ENCODE measurements around the gene HCN3. TPM values are rescaled to one million over a fixed set of nuclear protein-coding genes. Genes with fewer than 3 reads are reported as not detected.

HCN3 gene
- polyA plus RNA-seq, 1 of the 3 experiments (the other 2 are of a cell fraction) = 9.7 TPM

DNA sequence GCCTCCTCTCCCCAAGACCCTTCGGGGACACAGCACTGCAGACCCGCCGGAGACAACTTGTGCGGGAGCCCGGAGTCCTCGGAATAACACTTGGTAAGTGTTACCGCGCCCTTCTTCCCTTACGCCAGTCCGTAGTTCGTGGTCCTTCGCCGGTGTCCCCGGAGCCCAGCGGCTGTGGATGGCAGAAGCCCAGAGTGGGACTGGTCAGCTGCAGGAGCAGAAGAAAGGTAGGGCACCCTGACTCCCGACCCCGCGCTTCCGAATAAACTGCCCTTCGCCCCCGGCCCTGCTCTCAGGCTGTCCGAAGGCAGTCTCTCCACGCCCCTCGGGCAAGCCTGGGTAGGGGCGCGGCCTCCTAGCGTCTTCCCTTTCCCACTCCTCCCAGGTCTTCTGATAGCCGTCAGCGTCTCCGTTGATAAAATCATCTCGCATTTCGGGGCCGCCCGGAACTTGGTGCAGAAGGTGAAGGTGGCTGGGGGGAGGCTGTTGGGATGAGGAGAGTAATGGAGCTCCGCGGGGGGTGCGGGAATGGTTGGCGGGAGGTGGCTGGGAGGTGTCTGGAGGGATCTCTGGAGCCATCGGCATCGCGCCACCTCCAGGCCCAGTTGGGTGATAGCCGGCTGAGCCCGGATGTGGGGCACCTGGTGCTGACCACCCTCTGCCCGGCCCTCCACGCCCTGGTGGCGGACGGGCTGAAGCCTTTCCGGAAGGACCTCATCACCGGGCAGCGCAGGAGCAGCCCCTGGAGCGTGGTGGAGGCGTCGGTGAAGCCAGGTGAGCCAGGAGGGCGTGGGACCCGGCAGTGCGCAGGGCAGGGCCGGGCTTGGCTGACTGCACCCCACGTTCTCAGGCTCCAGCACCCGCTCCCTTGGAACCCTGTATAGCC is 47.7 kb downstream of the HCN3 start:
- Histone ChIP-seq H3K4me1 (ENCODE audit: control insufficient read depth in 1 of 2, insufficient read depth in 2 of 2, low read depth in 1 of 2, low read length in 1 of 2) (peaks cover 12 to 34% of the 10 kb centered on the region in 2 experiments), H3F3A (replicated peaks; ENCODE audit: insufficient read depth) (peaks cover 25% of the 10 kb centered on the region), H3K27me3 (ENCODE audit: insufficient read depth) (no peaks in the 10 kb centered on the region), H3K9me3 (no peaks in the 10 kb centered on the region), H3K9ac (peak overlapping the region; percentile 85), H3K9me2 (no peaks in the 10 kb centered on the region), H3K4me3 (ENCODE audit: low read depth in 2 of 2, low read length in 1 of 2) (peak overlapping the region; percentile 84 to 95), H3K36me3 (replicated peaks in 1 of 2; ENCODE audit: control insufficient read depth in 1 of 2, insufficient read depth in 2 of 2, low read length in 1 of 2) (peaks cover 19 to 24% of the 10 kb centered on the region in 2 experiments), H4K20me1 (ENCODE audit: insufficient read depth) (0 out of 2 replicates have a peak, but pooled peaks cover 5% of the 10 kb centered on the region), H2AFZ (ENCODE audit: low read depth) (peak overlapping the region; percentile 74), H3K79me2 (ENCODE audit: insufficient read depth) (peaks cover 46% of the 10 kb centered on the region), H3K27ac (ENCODE audit: low read depth in 2 of 2, low read length in 1 of 2) (peak overlapping the region; percentile 79 to 95; a peak in 3 of 4 replicates), H3K4me2 (peak overlapping the region; percentile 97)
- peak; percentile 78 for DNase-seq
- POLR2A ChIA-PET = interaction anchor here (0.5 kb wide), 1 partner anchor 21 kb away, joined by 3 read pairs; no protein-coding TSS in a partner anchor
- WGBS (ENCODE audit: low lambda C conversion rate) = 33% methylated on average over 29 of the region's 59 CpGs
- TF ChIP-seq, protein P1, sequence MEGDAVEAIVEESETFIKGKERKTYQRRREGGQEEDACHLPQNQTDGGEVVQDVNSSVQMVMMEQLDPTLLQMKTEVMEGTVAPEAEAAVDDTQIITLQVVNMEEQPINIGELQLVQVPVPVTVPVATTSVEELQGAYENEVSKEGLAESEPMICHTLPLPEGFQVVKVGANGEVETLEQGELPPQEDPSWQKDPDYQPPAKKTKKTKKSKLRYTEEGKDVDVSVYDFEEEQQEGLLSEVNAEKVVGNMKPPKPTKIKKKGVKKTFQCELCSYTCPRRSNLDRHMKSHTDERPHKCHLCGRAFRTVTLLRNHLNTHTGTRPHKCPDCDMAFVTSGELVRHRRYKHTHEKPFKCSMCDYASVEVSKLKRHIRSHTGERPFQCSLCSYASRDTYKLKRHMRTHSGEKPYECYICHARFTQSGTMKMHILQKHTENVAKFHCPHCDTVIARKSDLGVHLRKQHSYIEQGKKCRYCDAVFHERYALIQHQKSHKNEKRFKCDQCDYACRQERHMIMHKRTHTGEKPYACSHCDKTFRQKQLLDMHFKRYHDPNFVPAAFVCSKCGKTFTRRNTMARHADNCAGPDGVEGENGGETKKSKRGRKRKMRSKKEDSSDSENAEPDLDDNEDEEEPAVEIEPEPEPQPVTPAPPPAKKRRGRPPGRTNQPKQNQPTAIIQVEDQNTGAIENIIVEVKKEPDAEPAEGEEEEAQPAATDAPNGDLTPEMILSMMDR (IDR thresholded peaks at IDR 0.05) = peak; percentile 44
- 0 out of 2 replicates have a peak, but pooled peaks have one; percentile 4 for TF ChIP-seq SMC3 (IDR thresholded peaks at IDR 0.05; ENCODE audit: low read depth, low read length)
- no peak for TF ChIP-seq FOXJ3 (CRISPR knock-in tag; IDR thresholded peaks at IDR 0.05)
- CTCF ChIA-PET = interaction anchor here (0.7 to 11.6 kb wide), 10 partner anchors 11 to 179 kb away, joined by 3 to 184 read pairs (median 11); partner anchors contain the start of genes ENTREP3, FDPS and SCAMP3

DNA sequence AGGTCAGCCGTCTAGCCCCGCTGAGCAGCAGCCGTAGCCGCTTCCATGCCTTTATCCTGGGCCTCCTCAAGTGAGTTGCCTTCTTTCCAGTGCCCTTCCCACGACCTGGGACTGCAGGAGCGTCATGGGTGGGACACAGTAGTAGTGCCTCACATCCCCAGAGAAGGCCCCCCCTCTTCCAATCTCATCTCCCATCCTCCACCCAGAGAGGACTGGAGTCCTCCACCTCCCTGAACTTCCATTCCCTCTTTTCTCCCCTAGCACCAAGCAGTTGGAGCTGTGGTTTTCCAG is 48.3 kb downstream of the HCN3 start:
- H3K27ac ChIP-seq (ENCODE audit: low read depth in 2 of 2, low read length in 1 of 2) = no peak overlapping the region; a peak in 1 of 4 replicates

More for the DNA sequence above, 48.3 kb downstream of the HCN3 start:
- H3K9me2 ChIP-seq = no peaks in the 10 kb centered on the region
- H3F3A ChIP-seq (replicated peaks; ENCODE audit: insufficient read depth) = peaks cover 24% of the 10 kb centered on the region
- POLR2A ChIA-PET = no interaction called here
- H3K4me1 ChIP-seq (ENCODE audit: control insufficient read depth in 1 of 2, insufficient read depth in 2 of 2, low read depth in 1 of 2, low read length in 1 of 2) = peaks cover 12 to 28% of the 10 kb centered on the region in 2 experiments
- CTCF ChIA-PET = interaction anchor here (0.8 to 11.6 kb wide), 6 partner anchors 11 to 178 kb away, joined by 3 to 184 read pairs (median 9); partner anchors contain the start of gene ENTREP3
- peaks cover 46% of the 10 kb centered on the region for H3K79me2 ChIP-seq (ENCODE audit: insufficient read depth)
- DNase-seq = no peak
- no peaks in the 10 kb centered on the region for H3K9me3 ChIP-seq
- 0 out of 2 replicates have a peak overlapping the region, but pooled peaks have one; percentile 85 for H3K9ac ChIP-seq
- 0 out of 2 replicates have a peak, but pooled peaks cover 5% of the 10 kb centered on the region for H4K20me1 ChIP-seq (ENCODE audit: insufficient read depth)
- TF ChIP-seq EZH2phosphoT487 (IDR thresholded peaks at IDR 0.05; ENCODE audit: borderline replicate concordance, low read depth) (no peak), YY1 (IDR thresholded peaks at IDR 0.05; ENCODE audit: low read depth) (no peak), MXI1 (IDR thresholded peaks at IDR 0.05; ENCODE audit: low read depth, low read length) (no peak), GABPA (IDR thresholded peaks at IDR 0.05; ENCODE audit: low read depth) (no peak), FOXM1 (IDR thresholded peaks at IDR 0.05; ENCODE audit: low read depth) (no peak), MAX (IDR thresholded peaks at IDR 0.05; ENCODE audit: low read depth) (no peak), SIN3A (IDR thresholded peaks at IDR 0.05; ENCODE audit: borderline replicate concordance, low read depth, low read length) (no peak), NRF1 (IDR thresholded peaks at IDR 0.05; ENCODE audit: low read depth, low read length) (no peak)
- TF ChIP-seq, protein P2, sequence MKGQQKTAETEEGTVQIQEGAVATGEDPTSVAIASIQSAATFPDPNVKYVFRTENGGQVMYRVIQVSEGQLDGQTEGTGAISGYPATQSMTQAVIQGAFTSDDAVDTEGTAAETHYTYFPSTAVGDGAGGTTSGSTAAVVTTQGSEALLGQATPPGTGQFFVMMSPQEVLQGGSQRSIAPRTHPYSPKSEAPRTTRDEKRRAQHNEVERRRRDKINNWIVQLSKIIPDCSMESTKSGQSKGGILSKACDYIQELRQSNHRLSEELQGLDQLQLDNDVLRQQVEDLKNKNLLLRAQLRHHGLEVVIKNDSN (IDR thresholded peaks at IDR 0.05; ENCODE audit: borderline replicate concordance, low read depth) = no peak
- H3K4me2 ChIP-seq = peak overlapping the region; percentile 97
- no peaks in the 10 kb centered on the region for H3K27me3 ChIP-seq (ENCODE audit: insufficient read depth)
- peak overlapping the region; percentile 84 to 95; a peak in 2 of 4 replicates for H3K4me3 ChIP-seq (ENCODE audit: low read depth in 2 of 2, low read length in 1 of 2)
- WGBS (ENCODE audit: low lambda C conversion rate) = 98% methylated on average over 6 of the region's 6 CpGs
- no peak overlapping the region for H2AFZ ChIP-seq (ENCODE audit: low read depth)
- peaks cover 25 to 29% of the 10 kb centered on the region in 2 experiments for H3K36me3 ChIP-seq (replicated peaks in 1 of 2; ENCODE audit: control insufficient read depth in 1 of 2, insufficient read depth in 2 of 2, low read length in 1 of 2)
